Hematopoietic multipotent progenitor cell treated with erythropoietin and hydrocortisone succinate and interleukin-3 and kit ligand, for 4 days (in vitro differentiated cells): ENCODE measurements around the gene CEP135.

ENCODE experiments used
- DNase-seq: peaks from one replicate; pipeline ENCODE4 v3.0.0-alpha.2; 2015

The CEP135 gene

DNA sequence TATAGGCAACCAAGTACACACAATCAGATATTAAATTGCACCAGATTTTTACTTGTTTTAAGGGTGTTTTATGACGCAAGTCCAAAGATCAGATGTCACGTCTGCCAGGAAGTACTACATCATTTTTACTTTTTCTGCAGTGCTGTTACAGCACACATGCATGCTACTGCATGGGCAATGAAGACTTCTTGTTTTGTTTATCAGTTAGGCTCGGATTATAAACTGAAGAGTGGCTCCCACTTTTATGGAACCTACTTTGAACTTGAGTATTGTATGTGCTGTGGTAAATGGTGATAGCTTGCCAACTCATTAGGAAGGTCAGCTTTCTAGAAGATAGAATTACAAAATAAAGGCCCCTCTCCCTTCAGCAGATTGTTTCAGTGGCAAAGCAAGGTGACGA, 131.6 kb downstream of the CEP135 start:
- no peak for DNase-seq

DNA sequence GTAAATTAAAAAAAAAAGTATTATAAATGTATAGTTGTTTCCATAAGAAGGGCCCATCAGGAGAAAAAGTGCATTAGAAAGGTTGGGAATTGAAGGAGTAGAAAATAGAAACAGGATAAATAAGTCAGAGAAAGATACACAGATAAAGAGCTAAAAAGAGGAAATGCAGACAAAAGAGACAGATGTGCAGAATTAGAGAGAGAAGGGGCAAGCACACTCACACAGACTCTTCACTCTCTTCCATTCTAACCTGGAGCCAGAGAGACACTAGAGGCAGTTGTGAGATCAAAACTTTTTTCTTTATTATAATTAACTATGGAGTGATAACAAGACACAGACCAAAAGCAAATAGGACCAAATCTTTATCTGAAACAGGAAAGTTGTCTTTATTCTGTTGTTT, 134.1 kb downstream of the CEP135 start:
- peak; percentile 63 for DNase-seq
